Progenitor cell of endocrine pancreas (in vitro differentiated cells): Measurements from ENCODE around the gene MAST2. TPM values are rescaled to one million over a fixed set of nuclear protein-coding genes. Genes with fewer than 3 reads are reported as not detected.
"Not testable (repeated sequence)": the region's sequence is repeated elsewhere in the genome, so short reads cannot be mapped to it uniquely, and the experiment has no call there.

Experiments
- DNase-seq: peaks from one replicate; pipeline ENCODE4 v3.0.0; 2021; ENCODE audit warnings: low spot score; ENCODE audit not compliant: unreplicated experiment
- H3K27ac Mint-ChIP-seq: 2 replicates; pipeline ENCODE4 v1.8.0; 2021; ENCODE audit warnings: mild to moderate bottlenecking, moderate library complexity, mixed read lengths
- H3K27me3 Mint-ChIP-seq: 2 replicates; pipeline ENCODE4 v1.8.0; 2021; ENCODE audit warnings: mixed read lengths
- H3K36me3 Mint-ChIP-seq: 2 replicates; pipeline ENCODE4 v1.8.0; 2022; ENCODE audit warnings: mixed read lengths; ENCODE audit not compliant: insufficient read depth
- H3K4me1 Mint-ChIP-seq: 2 replicates; pipeline ENCODE4 v1.8.0; 2021; ENCODE audit warnings: low read depth, mixed read lengths
- H3K4me3 Mint-ChIP-seq: 2 replicates; pipeline ENCODE4 v1.8.0; 2021; ENCODE audit warnings: low read depth, mild to moderate bottlenecking, moderate library complexity, mixed read lengths
- H3K9me3 Mint-ChIP-seq: 2 replicates; pipeline ENCODE4 v1.8.0; 2021; ENCODE audit warnings: low read depth, mixed read lengths
- total RNA-seq: library from RNA; stranded (reverse); gene quantifications from 2 replicates; pipeline ENCODE4 v1.2.1, GENCODE V29; 2021
- TF ChIP-seq, protein P1 (sequence below): fragments of 200-600 bp; sonication (generic); IDR thresholded peaks from one replicate; pipeline ENCODE4 v1.5.0; 2021; ENCODE audit warnings: antibody characterized with exemption, mild to moderate bottlenecking; ENCODE audit not compliant: unreplicated experiment

MAST2 gene
- total RNA-seq, 1 donor from 2014 or later, result 47.8 TPM

DNA sequence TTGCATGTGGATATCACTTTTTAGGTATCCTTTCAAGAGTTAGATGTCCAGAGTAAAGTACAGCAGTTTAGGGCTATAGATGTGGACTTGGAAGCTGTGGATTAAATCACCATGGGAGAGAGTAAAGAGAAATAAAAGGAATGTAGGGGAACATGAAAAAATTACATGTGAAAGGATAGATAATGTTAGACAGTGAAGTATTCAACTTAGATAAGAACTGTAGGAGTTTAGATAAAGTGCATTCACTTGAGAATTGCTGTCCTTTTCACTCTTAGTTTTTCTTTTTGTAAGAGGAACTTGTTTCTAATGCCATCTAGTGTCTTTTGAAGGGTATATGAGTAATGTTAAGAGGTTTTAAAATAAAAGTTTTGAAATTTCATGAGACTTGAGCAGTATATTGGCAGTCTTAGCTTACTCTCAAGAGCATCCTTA is 40.1 kb downstream of the MAST2 start:
- no peak overlapping the region for H3K27ac Mint-ChIP-seq
- peaks cover 9% of the 10 kb centered on the region for H3K4me1 Mint-ChIP-seq
- H3K9me3 Mint-ChIP-seq, result no peaks in the 10 kb centered on the region
- no peaks in the 10 kb centered on the region for H3K27me3 Mint-ChIP-seq
- DNase-seq, result no peak
- no peak overlapping the region for H3K4me3 Mint-ChIP-seq
- TF ChIP-seq, protein P1, sequence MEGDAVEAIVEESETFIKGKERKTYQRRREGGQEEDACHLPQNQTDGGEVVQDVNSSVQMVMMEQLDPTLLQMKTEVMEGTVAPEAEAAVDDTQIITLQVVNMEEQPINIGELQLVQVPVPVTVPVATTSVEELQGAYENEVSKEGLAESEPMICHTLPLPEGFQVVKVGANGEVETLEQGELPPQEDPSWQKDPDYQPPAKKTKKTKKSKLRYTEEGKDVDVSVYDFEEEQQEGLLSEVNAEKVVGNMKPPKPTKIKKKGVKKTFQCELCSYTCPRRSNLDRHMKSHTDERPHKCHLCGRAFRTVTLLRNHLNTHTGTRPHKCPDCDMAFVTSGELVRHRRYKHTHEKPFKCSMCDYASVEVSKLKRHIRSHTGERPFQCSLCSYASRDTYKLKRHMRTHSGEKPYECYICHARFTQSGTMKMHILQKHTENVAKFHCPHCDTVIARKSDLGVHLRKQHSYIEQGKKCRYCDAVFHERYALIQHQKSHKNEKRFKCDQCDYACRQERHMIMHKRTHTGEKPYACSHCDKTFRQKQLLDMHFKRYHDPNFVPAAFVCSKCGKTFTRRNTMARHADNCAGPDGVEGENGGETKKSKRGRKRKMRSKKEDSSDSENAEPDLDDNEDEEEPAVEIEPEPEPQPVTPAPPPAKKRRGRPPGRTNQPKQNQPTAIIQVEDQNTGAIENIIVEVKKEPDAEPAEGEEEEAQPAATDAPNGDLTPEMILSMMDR, result no peak
- H3K36me3 Mint-ChIP-seq, result peaks cover 3% of the 10 kb centered on the region

DNA sequence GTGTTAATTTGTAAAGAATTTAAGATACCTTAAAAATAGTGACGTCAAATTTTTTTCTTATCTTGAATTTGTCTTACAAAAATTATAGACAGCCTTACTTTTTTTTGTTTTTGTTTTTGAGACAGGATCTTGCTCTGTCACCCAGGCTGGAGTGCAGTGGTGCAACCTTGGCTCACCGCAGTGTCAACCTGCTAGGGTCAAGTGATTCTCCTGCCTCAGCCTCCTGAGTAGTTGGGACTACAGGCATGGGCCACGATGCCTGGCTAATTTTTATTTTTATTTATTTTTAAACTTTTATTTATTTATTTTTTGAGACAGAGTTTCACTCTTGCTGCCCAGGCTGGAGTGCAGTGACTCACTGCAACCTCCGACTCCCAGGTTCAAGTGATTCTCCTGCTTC is 40.6 kb downstream of the MAST2 start:
- not testable (repeated sequence) for DNase-seq, H3K4me1 Mint-ChIP-seq, H3K27ac Mint-ChIP-seq, H3K27me3 Mint-ChIP-seq, H3K4me3 Mint-ChIP-seq, H3K9me3 Mint-ChIP-seq, H3K36me3 Mint-ChIP-seq

DNA sequence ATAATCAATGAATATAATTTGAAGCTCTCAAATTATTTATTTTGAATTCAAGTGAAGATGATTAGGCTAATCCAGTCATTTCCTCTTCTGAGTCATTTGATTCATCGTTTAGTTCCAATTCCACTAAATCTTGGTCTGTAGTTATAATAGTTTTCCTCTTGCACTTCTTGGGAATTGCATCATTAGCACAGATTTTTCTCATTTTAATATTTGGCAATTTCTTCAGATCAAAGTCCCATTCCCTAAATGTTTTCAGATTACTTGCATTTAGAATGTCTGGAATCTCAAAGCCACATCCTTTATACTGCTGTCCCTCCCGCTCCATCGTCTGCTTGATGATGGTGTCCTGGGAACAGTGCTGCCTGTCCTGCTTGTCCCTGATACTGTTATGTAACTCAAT is 43.5 kb downstream of the MAST2 start:
- Mint-ChIP-seq H3K36me3 (peaks cover 16% of the 10 kb centered on the region), H3K4me1 (peaks cover 19% of the 10 kb centered on the region), H3K9me3 (peaks cover 17% of the 10 kb centered on the region), H3K4me3 (no peak overlapping the region), H3K27me3 (no peaks in the 10 kb centered on the region), H3K27ac (no peak overlapping the region)
- TF ChIP-seq, protein P1, result no peak
- DNase-seq, result no peak

DNA sequence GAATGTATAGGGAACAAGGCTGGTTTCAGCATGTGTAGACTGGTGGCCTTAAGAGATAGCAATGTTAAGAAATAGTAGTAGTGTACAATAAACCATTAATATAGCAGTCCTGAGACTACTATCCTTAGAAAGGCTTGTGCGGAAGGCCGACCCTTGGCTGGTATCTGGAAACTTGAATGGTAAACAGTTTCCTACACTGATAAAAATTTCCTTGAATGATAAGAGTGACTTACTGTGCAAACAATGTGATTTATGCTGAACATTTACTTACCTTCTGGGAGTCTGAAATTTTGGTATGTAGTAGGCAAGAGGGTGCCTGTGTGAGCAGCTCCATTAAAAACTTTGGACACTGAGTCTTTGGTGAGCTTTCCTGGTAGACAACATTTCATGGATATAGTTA is 44.7 kb downstream of the MAST2 start:
- H3K9me3 Mint-ChIP-seq, result peaks cover 17% of the 10 kb centered on the region
- no peak overlapping the region for H3K27ac Mint-ChIP-seq
- H3K36me3 Mint-ChIP-seq, result peaks cover 16% of the 10 kb centered on the region
- no peak for DNase-seq
- TF ChIP-seq, protein P1, result no peak
- H3K4me1 Mint-ChIP-seq, result peaks cover 19% of the 10 kb centered on the region
- no peak overlapping the region for H3K4me3 Mint-ChIP-seq
- H3K27me3 Mint-ChIP-seq, result no peaks in the 10 kb centered on the region

DNA sequence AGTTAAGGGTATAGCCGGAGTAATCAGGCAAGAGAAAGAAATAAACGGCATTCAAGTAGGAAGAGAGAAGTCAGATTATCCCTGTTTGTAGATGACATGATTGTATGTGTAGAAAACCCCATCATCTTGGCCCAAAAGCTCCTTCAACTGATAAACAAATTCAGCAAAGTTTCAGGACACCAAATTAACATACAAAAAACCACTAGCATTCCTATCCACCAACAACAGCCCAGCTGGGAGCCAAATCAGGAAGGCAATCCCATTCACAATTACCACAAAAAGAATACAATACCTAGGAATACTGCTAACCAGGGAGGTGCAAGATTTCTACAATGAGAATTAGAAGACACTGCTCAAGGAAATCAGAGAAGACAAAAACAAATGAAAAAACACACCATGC is 45.3 kb downstream of the MAST2 start:
- Mint-ChIP-seq H3K36me3 (peaks cover 16% of the 10 kb centered on the region), H3K9me3 (peaks cover 17% of the 10 kb centered on the region), H3K27ac (no peak overlapping the region), H3K4me3 (no peak overlapping the region), H3K4me1 (peaks cover 16% of the 10 kb centered on the region), H3K27me3 (no peaks in the 10 kb centered on the region)
- TF ChIP-seq, protein P1, result no peak
- DNase-seq, result no peak

DNA sequence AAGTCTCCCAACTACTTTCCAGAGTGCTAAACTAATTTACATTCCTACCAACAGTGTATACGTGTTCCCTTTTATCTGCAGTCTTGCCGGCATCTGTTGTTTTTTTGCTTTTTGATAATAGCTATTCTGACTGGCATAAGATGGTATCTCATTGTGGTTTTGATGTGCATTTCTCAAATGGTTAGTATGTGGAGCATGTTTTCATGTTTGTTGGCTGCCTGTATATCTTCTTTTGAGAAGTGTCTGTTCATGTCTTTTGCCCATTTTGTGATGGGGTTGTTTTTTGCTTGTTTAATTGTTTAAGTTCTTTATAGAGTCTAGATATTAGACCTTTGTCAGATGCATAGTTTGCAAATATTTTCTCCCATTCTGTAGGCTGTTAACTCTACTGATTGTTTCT is 46.6 kb downstream of the MAST2 start:
- Mint-ChIP-seq H3K4me1 (peaks cover 16% of the 10 kb centered on the region), H3K36me3 (peaks cover 16% of the 10 kb centered on the region), H3K9me3 (peaks cover 17% of the 10 kb centered on the region)

More for the DNA sequence above, 46.6 kb downstream of the MAST2 start:
- TF ChIP-seq, protein P1, result no peak
- H3K27me3 Mint-ChIP-seq, result no peaks in the 10 kb centered on the region
- H3K4me3 Mint-ChIP-seq, result no peak overlapping the region
- no peak for DNase-seq
- no peak overlapping the region for H3K27ac Mint-ChIP-seq
